ENCODE measurements around the gene CCDC88B. TPM values are rescaled to one million over a fixed set of nuclear protein-coding genes. Genes with fewer than 3 reads are reported as not detected.

The CCDC88B gene
- polyA plus RNA-seq, 1 donor from 2014 or later: 1.3 TPM

- no peak overlapping the region for H3K4me2 ChIP-seq (ENCODE audit: low read length)
- H3F3A ChIP-seq (ENCODE audit: insufficient read depth, low read length, poor library complexity, severe bottlenecking): no peaks in the 10 kb centered on the region
- no peaks in the 10 kb centered on the region for H3K9me2 ChIP-seq (ENCODE audit: insufficient read depth, low read length)
- H3K79me2 ChIP-seq (replicated peaks; ENCODE audit: insufficient read depth, low read length): no peaks in the 10 kb centered on the region
- H3K4me3 ChIP-seq (ENCODE audit: low read length): no peak overlapping the region
- peaks cover 96% of the 10 kb centered on the region for H3K27me3 ChIP-seq (ENCODE audit: insufficient read depth, low read depth, low read length)
- no peaks in the 10 kb centered on the region for H3K9me3 ChIP-seq (ENCODE audit: low read length)
- no peaks in the 10 kb centered on the region for H4K20me1 ChIP-seq (ENCODE audit: insufficient read depth)
- H3K9ac ChIP-seq (ENCODE audit: low read length): no peak overlapping the region
- H2AFZ ChIP-seq (ENCODE audit: low read depth, low read length): no peak overlapping the region
- no peak for TF ChIP-seq EP300 (conservative IDR thresholded peaks at IDR 0.05; ENCODE audit: poor library complexity, severe bottlenecking)
- no peak for TF ChIP-seq TAF1 (IDR thresholded peaks at IDR 0.05; ENCODE audit: low read depth)
- no peak for TF ChIP-seq CTCF (IDR thresholded peaks at IDR 0.05; ENCODE audit: poor library complexity, severe bottlenecking)
- TF ChIP-seq EZH2 (IDR thresholded peaks at IDR 0.05; ENCODE audit: borderline replicate concordance, insufficient read depth, low read length, poor library complexity, severe bottlenecking): no peak
- no peak for TF ChIP-seq SMC3 (conservative IDR thresholded peaks at IDR 0.05; ENCODE audit: poor library complexity)
- no peak for TF ChIP-seq RAD21 (conservative IDR thresholded peaks at IDR 0.05)
- no peak for TF ChIP-seq MXI1 (conservative IDR thresholded peaks at IDR 0.05; ENCODE audit: poor library complexity, severe bottlenecking)
- no peak for TF ChIP-seq POLR2AphosphoS5 (IDR thresholded peaks at IDR 0.05)
- no peak for TF ChIP-seq REST (IDR thresholded peaks at IDR 0.05; ENCODE audit: borderline replicate concordance)
- no peaks in the 10 kb centered on the region for H3K36me3 ChIP-seq (ENCODE audit: insufficient read depth, low read length)
- H3K27ac ChIP-seq (ENCODE audit: low read length): no peak overlapping the region
Measured at GRCh38 chr11:64296830-64297698, 42.9 kb upstream of the CCDC88B start.

- Histone ChIP-seq H3K9me3 (ENCODE audit: low read length) (no peaks in the 10 kb centered on the region), H2AFZ (ENCODE audit: low read depth, low read length) (no peak overlapping the region), H3K27ac (ENCODE audit: low read length) (no peak overlapping the region), H3K4me3 (ENCODE audit: low read length) (no peak overlapping the region), H3K36me3 (ENCODE audit: insufficient read depth, low read length) (no peaks in the 10 kb centered on the region), H3K9me2 (ENCODE audit: insufficient read depth, low read length) (no peaks in the 10 kb centered on the region), H3K79me2 (replicated peaks; ENCODE audit: insufficient read depth, low read length) (no peaks in the 10 kb centered on the region), H4K20me1 (ENCODE audit: insufficient read depth) (no peaks in the 10 kb centered on the region), H3K9ac (ENCODE audit: low read length) (no peak overlapping the region), H3K27me3 (ENCODE audit: insufficient read depth, low read depth, low read length) (peaks cover 89% of the 10 kb centered on the region), H3K4me2 (ENCODE audit: low read length) (no peak overlapping the region), H3F3A (ENCODE audit: insufficient read depth, low read length, poor library complexity, severe bottlenecking) (no peaks in the 10 kb centered on the region)
- no peak for TF ChIP-seq SMC3 (conservative IDR thresholded peaks at IDR 0.05; ENCODE audit: poor library complexity)
- peak; percentile 43 for TF ChIP-seq EZH2 (IDR thresholded peaks at IDR 0.05; ENCODE audit: borderline replicate concordance, insufficient read depth, low read length, poor library complexity, severe bottlenecking)
Measured at GRCh38 chr11:64297699-64298358, 42.2 kb upstream of the CCDC88B start.

Measured in neural cell (in vitro differentiated cells).